ENCODE measurements around the gene EIF4G3. TPM values are rescaled to one million over a fixed set of nuclear protein-coding genes. Genes with fewer than 3 reads are reported as not detected.
A peak's percentile ranks its signal among the peaks of the same experiment; 100 is the strongest.

The EIF4G3 gene
- total RNA-seq, 1 experiment from 2014 or later = 72.0 TPM

GRCh38 chr1:21013510-21013909, 163.2 kb downstream of the EIF4G3 start:
- Histone ChIP-seq H3K4ac (ENCODE audit: low read depth, low read length) (no peak overlapping the region), H4K20me1 (ENCODE audit: control insufficient read depth, insufficient read depth, insufficient read length) (no peaks in the 10 kb centered on the region), H3K27me3 (ENCODE audit: insufficient read depth, low read length) (no peaks in the 10 kb centered on the region), H4K5ac (ENCODE audit: insufficient read length, low read depth, low read length) (no peak overlapping the region), H2BK120ac (ENCODE audit: low read depth, low read length, poor library complexity, severe bottlenecking) (no peak overlapping the region), H2AK5ac (ENCODE audit: insufficient read length, low read length) (no peak overlapping the region), H3K4me1 (ENCODE audit: insufficient read depth, low read length) (no peaks in the 10 kb centered on the region; the same call in 1 of the 2 replicates), H2AFZ (ENCODE audit: low read length) (no peak overlapping the region), H3K9me3 (ENCODE audit: control insufficient read depth, low read depth, low read length) (no peaks in the 10 kb centered on the region), H3K27ac (ENCODE audit: insufficient read length, low read depth, low read length) (no peak overlapping the region), H3K79me2 (ENCODE audit: insufficient read depth, low read length) (peaks cover 2% of the 10 kb centered on the region; the same call in 1 of the 2 replicates), H3K18ac (ENCODE audit: insufficient read length, low read depth, low read length) (no peak overlapping the region), H3K23ac (ENCODE audit: insufficient read length, low read depth, low read length) (no peak overlapping the region), H4K91ac (ENCODE audit: insufficient read length, low read depth, low read length) (no peak overlapping the region), H2BK20ac (ENCODE audit: low read depth, low read length, poor library complexity, severe bottlenecking) (no peak overlapping the region), H2BK5ac (ENCODE audit: insufficient read length, low read length) (no peak overlapping the region), H2BK15ac (ENCODE audit: low read depth, low read length) (no peak overlapping the region), H3K4me2 (ENCODE audit: insufficient read depth, insufficient read length, low read length) (no peak overlapping the region), H3K23me2 (ENCODE audit: insufficient read length, low read depth, low read length, poor library complexity, severe bottlenecking) (no peaks in the 10 kb centered on the region), H2BK12ac (ENCODE audit: insufficient read length, low read depth, low read length) (no peak overlapping the region), H3K79me1 (ENCODE audit: insufficient read depth, low read depth, low read length, poor library complexity, severe bottlenecking) (peaks cover 1% of the 10 kb centered on the region), H3K56ac (ENCODE audit: insufficient read length, low read depth, low read length) (no peak overlapping the region), H4K8ac (replicated peaks; ENCODE audit: insufficient read length, low read depth, low read length) (no peak overlapping the region), H3K9ac (ENCODE audit: extremely low read depth, insufficient read length, low read length) (no peak overlapping the region), H3K14ac (ENCODE audit: insufficient read depth, low read length) (no peak overlapping the region), H3T11ph (ENCODE audit: low read length) (no peak overlapping the region)
- no peak overlapping the region for H3K4me3 Mint-ChIP-seq
- H3K36me3 Mint-ChIP-seq (ENCODE audit: insufficient read depth in 1 of 3, low read depth in 3 of 3) = peaks cover 0 to 6% (median 1%) of the 10 kb centered on the region in 3 experiments; a peak in 3 of 7 replicates
- H3K27ac Mint-ChIP-seq = peak overlapping the region; percentile 1 to 67 (median 9); a peak in 4 of 7 replicates
- no peak for DNase-seq
- no peaks in the 10 kb centered on the region for H3K9me3 Mint-ChIP-seq
- no peak for TF ChIP-seq CTCF (conservative IDR thresholded peaks at IDR 0.05)
- H3K27me3 Mint-ChIP-seq (ENCODE audit: low read depth) = no peaks in the 10 kb centered on the region
- H3K4me1 Mint-ChIP-seq = peaks cover 3 to 7% of the 10 kb centered on the region in 2 experiments
- no CpG with 5 or more reads among the region's 3 CpGs for WGBS (ENCODE audit: extremely low coverage, insufficient read length, low lambda C conversion rate)
